Inflammatory macrophage (primary cell): ENCODE measurements around the gene GSK3B.
"Not testable (repeated sequence)": the region's sequence is repeated elsewhere in the genome, so short reads cannot be mapped to it uniquely, and the experiment has no call there.

Experiments used
- DNase-seq, 2 donors: peaks; one replicate each; pipeline ENCODE4 v3.0.0-alpha.2; 2020 to 2022

GSK3B gene

GRCh38 chr3:119927190-119927589, 167.1 kb downstream of the GSK3B start:
- no peak for DNase-seq

- no peak for DNase-seq
Observed at GRCh38 chr3:119924111-119925094, 169.8 kb downstream of the GSK3B start.

- no peak for DNase-seq
Observed at GRCh38 chr3:119918992-119919933, 175.0 kb downstream of the GSK3B start.

- DNase-seq: no peak
Observed at GRCh38 chr3:119913021-119913420, 181.2 kb downstream of the GSK3B start.

- peak; percentile 30 to 60 for DNase-seq
Observed at GRCh38 chr3:119912220-119912619, 182.0 kb downstream of the GSK3B start.

- no peak for DNase-seq
Observed at GRCh38 chr3:119911748-119912147, 182.5 kb downstream of the GSK3B start.

- no peak for DNase-seq
Observed at GRCh38 chr3:119902061-119902460, 192.2 kb downstream of the GSK3B start.

GRCh38 chr3:119901148-119901547, 193.1 kb downstream of the GSK3B start:
- no peak for DNase-seq

- DNase-seq: no peak
Observed at GRCh38 chr3:119899192-119899511, 195.1 kb downstream of the GSK3B start.

GRCh38 chr3:119898478-119899191, 195.6 kb downstream of the GSK3B start:
- DNase-seq: no peak

- DNase-seq: peak; percentile 48 to 76
Observed at GRCh38 chr3:119894195-119894594, 200.1 kb downstream of the GSK3B start.

- no peak for DNase-seq
Observed at GRCh38 chr3:119893769-119894168, 200.5 kb downstream of the GSK3B start.

- DNase-seq: peak; percentile 53 to 58
Observed at GRCh38 chr3:119891944-119892721, 202.1 kb downstream of the GSK3B start.

GRCh38 chr3:119888681-119889080, 205.6 kb downstream of the GSK3B start:
- not testable (repeated sequence) for DNase-seq

- no peak for DNase-seq
Observed at GRCh38 chr3:119885746-119886530, 208.3 kb downstream of the GSK3B start.

GRCh38 chr3:119884161-119884557, 210.1 kb downstream of the GSK3B start:
- no peak for DNase-seq

GRCh38 chr3:119883461-119884160, 210.6 kb downstream of the GSK3B start:
- no peak for DNase-seq

GRCh38 chr3:119880966-119881365, 213.3 kb downstream of the GSK3B start:
- DNase-seq: no peak

GRCh38 chr3:119873646-119874045, 220.6 kb downstream of the GSK3B start:
- peak; percentile 34 to 44 for DNase-seq

GRCh38 chr3:119872773-119873172, 221.5 kb downstream of the GSK3B start:
- no peak for DNase-seq
